IPS-18a (cell line): ENCODE data around the gene SAMD1.

Experiments used
- H3K27ac ChIP-seq: one replicate; pipeline ENCODE4 v1.5.1; 2013; ENCODE audit warnings: low read length
- H3K27me3 ChIP-seq: one replicate; pipeline ENCODE4 v1.6.1; 2013; ENCODE audit warnings: mild to moderate bottlenecking, low read length; ENCODE audit not compliant: control insufficient read depth, insufficient read depth
- H3K36me3 ChIP-seq: one replicate; pipeline ENCODE4 v1.6.1; 2013; ENCODE audit warnings: low read depth, low read length; ENCODE audit not compliant: control insufficient read depth
- H3K4me1 ChIP-seq: one replicate; pipeline ENCODE4 v1.6.1; 2013; ENCODE audit warnings: low read depth, low read length; ENCODE audit not compliant: control insufficient read depth
- H3K4me3 ChIP-seq: one replicate; pipeline ENCODE4 v1.5.1; 2013; ENCODE audit warnings: low read length
- H3K9ac ChIP-seq: one replicate; pipeline ENCODE4 v1.6.1; 2013; ENCODE audit warnings: mild to moderate bottlenecking, low read length, moderate library complexity
- H3K9me3 ChIP-seq: one replicate; pipeline ENCODE4 v1.6.1; 2013; ENCODE audit warnings: low read depth, low read length; ENCODE audit not compliant: control insufficient read depth

SAMD1 gene

DNA sequence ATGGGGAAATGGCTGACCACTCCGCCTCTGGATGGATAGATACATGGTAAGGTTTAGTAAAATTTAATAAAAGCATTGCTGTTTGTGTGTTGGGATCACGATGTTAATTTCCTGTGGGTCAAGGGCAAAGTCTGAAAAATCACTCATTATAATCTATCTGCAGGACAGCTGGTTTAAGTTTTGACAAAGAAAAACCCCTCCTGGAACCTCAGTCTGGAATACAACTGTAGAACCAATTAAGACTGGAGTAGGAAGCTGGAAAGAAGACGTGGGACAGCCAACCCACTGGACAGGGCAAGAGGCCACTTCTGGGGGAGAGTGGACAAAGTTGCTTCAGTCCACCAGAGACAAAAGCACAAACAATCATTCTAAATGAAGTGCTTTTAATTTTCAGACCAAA is 28.6 kb upstream of the SAMD1 start:
- Histone ChIP-seq H3K27ac (no peak overlapping the region), H3K36me3 (peaks cover under 1% of the 10 kb centered on the region), H3K9ac (no peak overlapping the region)

DNA sequence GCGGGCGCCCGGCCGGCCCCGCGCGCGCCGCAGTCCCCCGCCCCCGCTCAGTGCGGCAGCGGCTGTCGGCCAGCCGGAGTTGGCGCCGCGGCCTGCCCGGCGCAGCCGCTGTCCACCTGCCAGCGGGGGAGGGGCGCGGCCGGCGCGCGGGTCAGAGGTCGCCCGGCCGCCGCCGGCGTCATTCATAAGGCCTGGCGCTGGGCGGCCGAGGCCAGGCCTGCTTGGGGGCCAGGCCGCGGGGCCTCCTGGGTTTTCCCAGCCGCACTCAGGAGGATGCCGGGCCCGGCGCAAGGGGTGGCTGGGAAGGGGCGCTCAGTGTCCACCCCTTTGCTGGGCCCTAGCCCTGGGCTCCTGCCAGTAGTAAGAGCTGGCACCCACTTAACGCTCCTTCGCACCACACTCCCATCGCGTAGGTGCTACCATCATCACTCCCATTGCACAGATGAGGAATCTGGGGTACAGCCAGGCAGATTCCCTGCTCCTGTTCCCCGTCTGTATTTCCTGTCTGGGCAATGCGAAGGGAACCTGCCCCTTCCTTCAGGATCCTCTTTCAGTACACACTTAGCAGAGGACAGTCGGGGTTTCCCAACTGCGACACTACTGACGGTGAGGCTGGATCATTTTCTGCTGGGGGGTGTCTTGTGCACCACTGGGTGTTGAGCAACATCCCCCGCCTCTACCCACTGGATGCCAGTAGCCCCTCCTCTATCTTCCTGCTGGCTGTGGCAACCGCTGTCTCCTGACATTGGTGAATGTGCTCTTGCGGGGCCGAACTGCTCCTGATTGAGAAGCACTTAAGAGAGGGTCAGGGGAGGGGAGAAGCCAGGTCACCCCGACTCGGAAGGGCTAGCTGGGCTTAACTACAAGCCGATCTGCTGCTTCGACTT is 27.9 kb upstream of the SAMD1 start:
- H3K4me1 ChIP-seq, result peaks cover 8% of the 10 kb centered on the region
- H3K9me3 ChIP-seq, result no peaks in the 10 kb centered on the region
- peak overlapping the region; percentile 53 for H3K4me3 ChIP-seq
- H3K27me3 ChIP-seq, result no peaks in the 10 kb centered on the region
- no peak overlapping the region for H3K27ac ChIP-seq
- H3K36me3 ChIP-seq, result no peaks in the 10 kb centered on the region
- peak overlapping the region; percentile 21 for H3K9ac ChIP-seq

More for the DNA sequence above, 28.6 kb upstream of the SAMD1 start:
- H3K4me3 ChIP-seq, result peak overlapping the region; percentile 53
- H3K27me3 ChIP-seq, result no peaks in the 10 kb centered on the region
- peaks cover 8% of the 10 kb centered on the region for H3K4me1 ChIP-seq
- no peaks in the 10 kb centered on the region for H3K9me3 ChIP-seq

DNA sequence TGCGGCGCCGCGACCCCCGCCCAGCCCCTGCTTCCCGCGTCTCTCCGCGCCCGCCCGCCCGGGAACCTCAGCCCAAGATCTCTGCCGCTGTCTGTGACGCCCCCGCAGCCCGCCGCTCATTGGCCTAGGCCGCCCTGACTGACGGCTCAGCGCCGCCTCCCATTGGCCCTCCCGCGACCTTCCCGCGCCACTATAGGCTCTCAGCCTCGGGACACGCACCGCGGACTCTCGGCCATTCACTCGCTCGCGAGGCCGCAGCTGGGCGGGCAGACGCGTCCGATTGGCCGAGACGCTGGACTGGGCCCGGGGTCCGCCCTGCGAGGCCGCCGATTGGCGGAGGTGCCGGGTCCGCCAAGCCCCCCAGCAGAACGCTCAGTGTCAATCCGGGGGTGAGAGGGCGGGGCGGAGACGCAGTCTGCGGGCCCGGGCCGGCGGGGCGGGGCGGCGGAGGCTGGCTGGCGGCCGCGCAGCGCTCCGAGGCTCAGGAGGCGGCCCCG is 27.2 kb upstream of the SAMD1 start, which contains the start of gene PRKACA:
TSS of gene PRKACA (minus strand) at position 95 of the 497 bp plus-strand sequence. CDS start 215 bp downstream, outside the sequence.
- Histone ChIP-seq H3K4me3 (peak within 1 kb of the TSS; percentile 65), H3K9me3 (no peaks in the 10 kb centered on the region), H3K36me3 (no peaks in the 10 kb centered on the region), H3K4me1 (peaks cover 14% of the 10 kb centered on the region), H3K27ac (no peak within 1 kb of the TSS), H3K9ac (peak within 1 kb of the TSS; percentile 21), H3K27me3 (no peaks in the 10 kb centered on the region)

DNA sequence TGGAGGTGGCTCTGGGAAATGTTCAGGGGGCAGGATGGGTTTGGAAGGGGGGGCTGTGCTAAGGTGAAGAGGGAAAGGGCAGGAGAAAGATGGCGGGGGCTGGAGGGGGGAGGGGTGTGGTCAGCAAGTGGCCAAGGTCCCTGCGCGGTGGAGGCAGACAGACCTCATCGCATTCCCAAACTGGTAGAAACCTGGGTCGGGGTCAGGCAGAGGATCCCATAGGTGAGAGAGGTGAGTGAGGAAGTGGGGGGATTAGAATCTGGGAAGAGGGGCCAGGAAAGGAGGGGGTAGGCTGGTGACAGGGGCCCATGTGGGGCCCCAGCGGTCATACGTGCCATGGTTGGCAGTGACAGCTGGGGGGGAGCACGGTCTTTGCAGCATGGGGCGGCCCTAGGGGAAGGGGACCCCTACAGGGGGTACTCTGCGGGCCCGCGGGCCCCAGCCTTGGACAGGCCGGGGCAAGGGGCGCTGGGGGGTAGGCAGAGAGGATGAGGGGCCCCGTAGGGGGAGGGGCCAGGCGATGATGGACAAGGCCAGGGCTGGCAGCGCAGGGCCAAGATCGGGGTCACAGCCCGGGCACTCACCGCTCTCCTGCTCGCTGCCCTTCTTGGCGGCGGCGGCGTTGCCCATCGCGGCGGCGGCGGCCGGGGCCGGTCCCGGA is 26.5 kb upstream of the SAMD1 start:
- no peaks in the 10 kb centered on the region for H3K36me3 ChIP-seq
- peak overlapping the region; percentile 65 for H3K4me3 ChIP-seq
- H3K27ac ChIP-seq, result no peak overlapping the region
- peaks cover 19% of the 10 kb centered on the region for H3K4me1 ChIP-seq
- H3K27me3 ChIP-seq, result no peaks in the 10 kb centered on the region
- no peaks in the 10 kb centered on the region for H3K9me3 ChIP-seq
- no peak overlapping the region for H3K9ac ChIP-seq

DNA sequence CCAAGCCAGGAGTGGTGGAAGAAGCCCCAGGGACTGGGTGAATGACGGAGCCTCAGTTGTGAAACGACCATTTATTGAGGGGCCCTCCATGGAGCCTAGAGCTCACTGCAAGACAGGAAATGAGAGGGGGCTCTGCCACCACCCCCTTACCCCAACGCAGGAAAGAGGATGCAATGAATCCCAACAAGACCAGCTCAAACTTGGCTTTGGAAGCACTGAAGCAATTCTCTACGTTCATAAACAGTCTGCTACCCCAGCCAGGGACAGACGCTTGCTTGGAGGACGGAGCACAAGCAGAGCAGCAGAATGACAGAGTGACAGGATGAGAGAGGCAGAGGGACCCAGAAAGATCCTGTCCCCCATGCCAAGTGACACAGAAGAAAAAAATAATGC is 26.0 kb upstream of the SAMD1 start:
- Histone ChIP-seq H3K4me3 (peak overlapping the region; percentile 65), H3K27me3 (no peaks in the 10 kb centered on the region), H3K27ac (no peak overlapping the region), H3K9ac (no peak overlapping the region), H3K9me3 (no peaks in the 10 kb centered on the region), H3K4me1 (peaks cover 19% of the 10 kb centered on the region), H3K36me3 (no peaks in the 10 kb centered on the region)

DNA sequence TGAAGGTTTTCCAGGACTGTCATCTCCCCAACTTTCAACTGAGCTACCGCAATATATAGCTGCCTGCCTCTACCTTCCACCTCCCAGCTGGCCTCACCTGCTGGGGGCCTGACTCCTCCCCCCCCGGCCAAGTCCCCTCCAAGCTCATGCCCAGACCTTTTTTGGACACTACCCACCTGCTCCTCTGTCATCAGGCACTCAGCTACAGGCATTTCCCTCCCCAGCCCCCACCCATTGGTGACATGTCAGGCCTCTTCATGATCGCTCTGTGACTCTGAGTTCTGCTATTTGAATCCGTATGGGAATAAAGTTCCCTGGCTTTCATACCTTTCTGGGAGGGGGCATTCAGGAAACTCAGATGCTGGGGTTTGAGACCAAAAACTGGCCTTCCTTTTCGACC is 25.2 kb upstream of the SAMD1 start:
- Histone ChIP-seq H3K4me1 (peaks cover 19% of the 10 kb centered on the region), H3K9me3 (no peaks in the 10 kb centered on the region), H3K9ac (no peak overlapping the region), H3K27me3 (no peaks in the 10 kb centered on the region), H3K36me3 (no peaks in the 10 kb centered on the region), H3K4me3 (no peak overlapping the region), H3K27ac (no peak overlapping the region)

DNA sequence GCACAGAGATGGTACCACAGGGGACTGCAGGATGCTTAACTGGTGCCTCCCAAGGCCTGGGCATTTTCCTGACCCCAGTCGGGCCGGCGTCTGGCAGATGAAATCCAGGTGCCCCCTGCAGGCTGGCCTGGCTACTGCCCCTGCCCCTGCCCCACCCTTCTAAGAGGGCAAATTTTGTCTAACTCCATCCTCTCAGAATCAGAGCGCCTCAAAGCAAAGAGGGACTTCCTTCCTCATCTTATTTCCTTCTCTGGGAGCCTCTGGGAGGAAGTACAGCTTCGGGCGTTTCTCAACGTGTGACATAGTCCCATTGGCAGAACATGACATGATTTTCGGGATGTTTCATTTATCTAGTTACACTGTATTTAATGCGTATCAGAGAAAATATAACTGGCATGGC is 24.3 kb upstream of the SAMD1 start:
- no peaks in the 10 kb centered on the region for H3K36me3 ChIP-seq
- no peaks in the 10 kb centered on the region for H3K27me3 ChIP-seq
- H3K9me3 ChIP-seq, result no peaks in the 10 kb centered on the region
- H3K27ac ChIP-seq, result no peak overlapping the region
- no peak overlapping the region for H3K9ac ChIP-seq
- peaks cover 19% of the 10 kb centered on the region for H3K4me1 ChIP-seq
- no peak overlapping the region for H3K4me3 ChIP-seq

DNA sequence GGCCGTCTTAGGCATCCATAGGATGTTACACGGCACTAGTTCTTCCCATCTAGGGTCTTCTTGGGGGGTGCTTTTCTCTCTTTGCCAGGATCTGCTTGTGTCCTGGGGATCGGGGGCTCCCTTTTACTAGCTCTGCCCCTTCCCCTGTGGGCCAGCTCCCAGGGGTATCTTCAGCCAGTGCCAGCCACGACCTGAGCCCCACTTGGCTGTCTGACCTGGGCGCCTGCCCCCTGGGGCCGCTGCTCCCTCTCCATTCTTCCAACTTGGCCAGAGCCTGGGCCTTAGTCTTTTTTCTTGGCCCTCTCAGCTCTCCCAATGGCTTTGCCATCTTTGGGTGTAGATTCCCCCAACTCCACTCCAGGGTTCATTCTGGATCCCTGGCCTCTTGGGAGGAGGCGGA is 23.9 kb upstream of the SAMD1 start:
- no peaks in the 10 kb centered on the region for H3K36me3 ChIP-seq
- peaks cover 19% of the 10 kb centered on the region for H3K4me1 ChIP-seq
- H3K9ac ChIP-seq, result no peak overlapping the region
- no peak overlapping the region for H3K4me3 ChIP-seq
- H3K27ac ChIP-seq, result no peak overlapping the region
- H3K27me3 ChIP-seq, result no peaks in the 10 kb centered on the region
- H3K9me3 ChIP-seq, result no peaks in the 10 kb centered on the region

DNA sequence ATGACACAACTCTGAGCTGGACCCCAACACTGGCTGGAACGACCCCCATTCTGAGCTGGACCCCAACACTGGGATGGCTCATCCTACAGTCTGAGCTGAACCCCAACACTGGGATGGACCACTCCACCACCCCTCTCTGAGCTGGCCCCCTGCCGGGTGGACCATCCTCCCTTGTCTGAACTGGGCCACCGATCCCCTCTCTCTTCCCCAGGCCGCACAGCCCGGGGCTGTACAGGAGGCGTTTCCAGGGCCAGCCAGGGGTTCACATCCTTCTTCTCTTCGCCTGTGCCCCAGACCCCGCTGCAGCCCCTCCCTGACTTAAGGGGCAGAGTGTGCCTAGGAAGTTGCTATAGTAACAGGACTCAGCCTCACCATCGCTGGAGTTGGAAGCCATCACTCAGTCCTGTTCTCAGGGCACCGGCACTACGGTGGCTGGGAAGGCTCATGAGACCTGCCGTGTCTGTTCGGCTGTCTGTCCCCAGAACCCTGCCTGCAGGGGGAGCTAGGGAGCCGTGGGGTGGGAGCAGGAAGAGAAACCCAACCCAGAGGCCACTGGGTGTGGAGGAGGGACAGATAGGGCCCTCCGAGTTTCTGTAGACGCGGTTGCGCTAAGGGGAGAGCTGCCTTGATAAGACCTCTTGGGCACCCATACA is 23.3 kb upstream of the SAMD1 start:
- H3K9ac ChIP-seq, result no peak overlapping the region
- H3K9me3 ChIP-seq, result no peaks in the 10 kb centered on the region
- no peaks in the 10 kb centered on the region for H3K27me3 ChIP-seq
- H3K27ac ChIP-seq, result no peak overlapping the region
- H3K4me3 ChIP-seq, result no peak overlapping the region
- no peaks in the 10 kb centered on the region for H3K36me3 ChIP-seq
- H3K4me1 ChIP-seq, result peaks cover 16% of the 10 kb centered on the region

DNA sequence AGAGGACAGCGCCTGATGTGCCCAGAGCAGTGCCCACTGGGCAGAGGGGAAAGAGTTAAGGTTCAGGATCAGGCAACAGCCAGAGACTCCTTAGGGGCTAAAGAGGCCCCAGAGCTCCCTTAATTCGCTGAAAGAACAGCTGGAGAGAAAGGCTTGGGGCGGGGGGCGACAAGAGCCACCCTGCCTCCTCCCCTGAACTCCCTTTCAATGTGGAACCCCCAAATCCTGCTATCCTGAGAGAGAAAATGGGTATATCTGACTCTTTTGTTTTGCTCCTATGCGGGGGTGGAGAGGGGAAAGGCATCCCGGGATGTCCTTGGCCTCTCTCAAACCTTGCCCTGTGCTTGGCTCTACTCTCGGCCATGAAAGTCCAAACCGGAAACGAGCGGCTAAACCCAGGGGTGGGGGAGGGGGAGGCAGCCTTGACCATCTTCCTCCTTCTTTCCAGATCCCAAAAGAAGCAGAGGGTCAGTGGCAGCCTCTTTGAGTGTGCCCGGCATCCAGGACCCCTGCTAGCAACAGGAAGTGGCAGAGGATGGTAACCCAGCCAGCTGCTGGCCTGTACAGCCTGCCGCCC is 22.3 kb upstream of the SAMD1 start:
- Histone ChIP-seq H3K4me1 (peaks cover 11% of the 10 kb centered on the region), H3K9me3 (no peaks in the 10 kb centered on the region), H3K9ac (no peak overlapping the region), H3K36me3 (no peaks in the 10 kb centered on the region), H3K27ac (no peak overlapping the region), H3K27me3 (no peaks in the 10 kb centered on the region), H3K4me3 (no peak overlapping the region)
